Fibroblast of villous mesenchyme (primary cell): ENCODE measurements around the gene SNAPC3. TPM values are rescaled to one million over a fixed set of nuclear protein-coding genes. Genes with fewer than 3 reads are reported as not detected.
"Not testable (repeated sequence)": the region's sequence is repeated elsewhere in the genome, so short reads cannot be mapped to it uniquely, and the experiment has no call there.

ENCODE experiments used
- DNase-seq: peaks from one replicate; pipeline ENCODE4 v3.0.0-alpha.2; 2010; ENCODE audit warnings: low read depth
- H3K4me3 ChIP-seq: 2 replicates; pipeline ENCODE4 v1.5.1; 2011; ENCODE audit warnings: low read depth, mild to moderate bottlenecking, low read length
- CTCF ChIP-seq: IDR thresholded peaks from 2 replicates; pipeline ENCODE4 v1.5.1; 2012; ENCODE audit warnings: low read depth, mild to moderate bottlenecking, low read length; ENCODE audit not compliant: insufficient read depth
- total RNA-seq: library from RNA; depleted of rRNA; stranded (reverse); fragments of >200 nt; gene quantifications from 2 replicates; pipeline ENCODE4 v1.2.3, GENCODE V29; 2012

SNAPC3 gene
- 40.9 and 59.6 TPM in 2 replicates for total RNA-seq

- TF ChIP-seq CTCF: no peak
- H3K4me3 ChIP-seq: peak within 1 kb of the TSS; percentile 98
- DNase-seq: peak; percentile 95
Observed at GRCh38 chr9:15422372-15423230, at the start of gene SNAPC3. SNAPC3 (plus strand) TSS chr9:15422876; CDS start chr9:15422880, 4 bp downstream.

- DNase-seq: peak; percentile 54
Observed at GRCh38 chr9:15373881-15374280, 48.8 kb upstream of the SNAPC3 start.

GRCh38 chr9:15374310-15374709 is 48.4 kb upstream of the SNAPC3 start:
- no peak for DNase-seq
- no peak overlapping the region for H3K4me3 ChIP-seq
- no peak for TF ChIP-seq CTCF

More at GRCh38 chr9:15373881-15374280, 48.8 kb upstream of the SNAPC3 start:
- no peak for TF ChIP-seq CTCF
- no peak overlapping the region for H3K4me3 ChIP-seq

GRCh38 chr9:15374825-15375224 is 47.9 kb upstream of the SNAPC3 start:
- no peak for DNase-seq
- TF ChIP-seq CTCF: no peak
- no peak overlapping the region for H3K4me3 ChIP-seq

- no peak overlapping the region for H3K4me3 ChIP-seq
- peak; percentile 28 for DNase-seq
- no peak for TF ChIP-seq CTCF
Observed at GRCh38 chr9:15377625-15378540, 44.8 kb upstream of the SNAPC3 start.

- DNase-seq, H3K4me3 ChIP-seq: not testable (repeated sequence)
Observed at GRCh38 chr9:15379317-15379716, 43.4 kb upstream of the SNAPC3 start.

- H3K4me3 ChIP-seq, DNase-seq: not testable (repeated sequence)
Observed at GRCh38 chr9:15379888-15380287, 42.8 kb upstream of the SNAPC3 start.
